ENCODE measurements around the gene BRD9. TPM values are rescaled to one million over a fixed set of nuclear protein-coding genes. Genes with fewer than 3 reads are reported as not detected.
"Not testable (repeated sequence)": the region's sequence is repeated elsewhere in the genome, so short reads cannot be mapped to it uniquely, and the experiment has no call there.

Gene BRD9
- total RNA-seq, 1 donor from 2014 or later, result 36.5 TPM

DNA sequence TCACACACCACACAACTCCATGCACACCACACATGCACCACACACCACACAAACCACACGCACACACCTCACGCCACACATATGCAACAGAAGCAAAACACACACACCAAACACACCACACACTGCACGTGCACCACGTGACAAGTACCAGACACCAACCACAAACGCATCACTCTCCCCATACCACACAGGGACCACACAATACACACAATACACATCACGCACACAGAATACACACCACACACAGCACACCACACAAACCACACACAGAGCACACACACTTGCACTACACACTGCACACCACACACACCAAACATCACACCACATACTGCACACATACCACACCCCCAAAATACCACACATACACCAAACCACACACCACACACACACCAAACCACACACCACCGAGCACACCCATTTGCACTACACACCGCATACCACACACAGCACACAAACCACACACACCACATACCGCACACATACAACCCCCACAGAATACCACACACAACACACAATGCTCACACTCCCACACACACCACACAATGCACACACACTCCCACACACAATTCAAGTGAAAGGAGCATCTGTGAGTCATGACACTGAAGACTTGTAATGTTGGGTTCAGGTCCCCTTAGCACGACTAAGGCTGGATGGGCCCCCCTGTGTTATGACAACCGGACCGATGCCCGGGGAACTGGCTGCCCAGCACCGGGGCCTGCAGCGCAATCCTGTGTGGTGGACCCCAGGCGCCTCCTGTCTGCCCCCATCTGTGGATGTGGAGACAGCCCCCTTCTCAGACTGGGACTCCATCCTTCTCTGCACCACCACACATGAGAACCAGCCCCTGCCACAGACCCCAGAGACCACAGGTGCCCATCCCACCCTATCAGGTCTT is 35.8 kb downstream of the BRD9 start:
- no peak for DNase-seq

GRCh38 chr5:855771-856530 is 36.6 kb downstream of the BRD9 start:
- DNase-seq, result no peak

- no peak for DNase-seq
Observed at GRCh38 chr5:854966-855743, 37.4 kb downstream of the BRD9 start.

DNA sequence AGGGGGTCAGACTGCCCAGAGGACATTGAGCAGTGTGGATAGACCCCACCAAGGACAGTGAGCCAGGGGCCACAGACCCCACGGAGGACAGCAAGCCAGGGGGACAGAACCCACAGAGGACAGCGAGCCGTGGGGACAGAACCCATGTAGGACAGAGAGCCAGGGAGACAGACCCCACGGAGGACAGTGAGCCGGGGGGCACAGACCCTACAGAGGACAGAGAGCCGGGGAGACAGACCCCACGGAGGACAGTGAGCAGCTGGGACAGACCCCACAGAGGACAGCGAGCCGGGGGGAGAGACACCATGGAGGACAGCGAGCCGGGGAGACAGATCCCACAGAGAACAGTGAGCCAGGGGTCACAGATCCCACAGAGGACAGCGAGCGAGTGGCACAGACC is 38.4 kb downstream of the BRD9 start:
- DNase-seq, result no peak

- not testable (repeated sequence) for DNase-seq
Observed at GRCh38 chr5:853416-854090, 39.0 kb downstream of the BRD9 start.

DNA sequence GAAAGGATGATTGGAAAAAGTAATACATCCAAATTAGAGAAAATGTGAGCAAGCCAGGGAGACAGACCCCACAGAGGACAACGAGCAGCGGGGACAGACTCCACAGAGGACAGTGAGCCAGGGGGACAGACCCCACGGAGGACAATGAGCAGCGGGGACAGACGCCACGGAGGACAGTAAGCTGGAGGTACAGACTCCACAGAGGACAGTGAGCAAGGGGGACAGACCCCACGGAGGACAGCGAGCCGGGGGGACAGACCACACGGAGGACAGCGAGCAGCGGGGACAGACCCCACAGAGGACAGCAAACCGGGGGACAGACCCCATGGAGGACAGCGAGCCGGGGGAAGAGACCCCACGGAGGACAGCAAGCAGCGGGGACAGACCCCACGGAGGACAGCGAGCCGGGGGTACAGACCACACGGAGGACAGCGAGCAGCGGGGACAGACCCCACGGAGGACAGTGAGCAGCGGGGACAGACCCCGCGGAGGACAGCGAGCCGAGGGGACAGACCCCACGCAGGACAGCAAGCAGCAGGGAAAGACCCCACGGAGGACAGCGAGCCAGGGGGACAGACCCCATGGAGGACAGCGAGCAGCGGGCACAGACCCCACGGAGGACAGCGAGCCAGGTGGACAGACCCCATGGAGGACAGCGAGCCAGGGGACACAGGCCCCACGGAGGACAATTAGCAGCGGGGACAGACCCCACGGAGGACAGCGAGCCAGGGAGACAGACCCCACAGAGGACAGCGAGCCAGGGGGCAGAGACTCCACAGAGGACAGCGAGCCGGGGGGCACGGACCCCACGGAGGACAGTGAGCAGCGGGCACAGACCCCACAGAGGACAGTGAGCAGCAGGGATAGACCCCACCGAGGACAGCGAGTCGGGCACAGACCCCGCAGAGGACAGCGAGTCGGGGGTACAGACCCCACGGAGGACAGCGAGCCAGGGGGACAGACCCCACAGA is 39.9 kb downstream of the BRD9 start:
- no peak for DNase-seq

GRCh38 chr5:852018-852417 is 40.6 kb downstream of the BRD9 start:
- DNase-seq, result no peak

- no peak for DNase-seq
Observed at GRCh38 chr5:851553-851952, 41.0 kb downstream of the BRD9 start.

DNA sequence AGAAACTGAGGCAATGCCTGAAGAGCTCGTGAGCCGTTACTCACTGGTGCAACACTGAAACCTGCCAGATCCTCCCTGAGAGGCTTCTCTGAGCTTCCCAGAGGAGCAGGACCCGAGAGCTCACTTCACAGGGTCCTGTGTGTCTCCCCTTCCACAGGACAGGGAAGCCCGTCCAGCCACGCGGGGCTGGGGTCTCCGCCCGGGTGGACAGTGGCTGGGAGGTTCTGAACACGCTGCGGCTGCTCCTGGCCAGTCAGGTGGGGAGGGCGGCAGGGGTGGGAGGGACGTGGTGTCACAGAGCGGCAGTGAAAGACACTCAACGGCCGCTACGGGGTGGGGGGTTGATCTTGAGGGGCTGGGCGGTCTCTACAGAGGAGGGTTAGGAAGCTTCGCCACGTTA is 41.5 kb downstream of the BRD9 start:
- no peak for DNase-seq

DNA sequence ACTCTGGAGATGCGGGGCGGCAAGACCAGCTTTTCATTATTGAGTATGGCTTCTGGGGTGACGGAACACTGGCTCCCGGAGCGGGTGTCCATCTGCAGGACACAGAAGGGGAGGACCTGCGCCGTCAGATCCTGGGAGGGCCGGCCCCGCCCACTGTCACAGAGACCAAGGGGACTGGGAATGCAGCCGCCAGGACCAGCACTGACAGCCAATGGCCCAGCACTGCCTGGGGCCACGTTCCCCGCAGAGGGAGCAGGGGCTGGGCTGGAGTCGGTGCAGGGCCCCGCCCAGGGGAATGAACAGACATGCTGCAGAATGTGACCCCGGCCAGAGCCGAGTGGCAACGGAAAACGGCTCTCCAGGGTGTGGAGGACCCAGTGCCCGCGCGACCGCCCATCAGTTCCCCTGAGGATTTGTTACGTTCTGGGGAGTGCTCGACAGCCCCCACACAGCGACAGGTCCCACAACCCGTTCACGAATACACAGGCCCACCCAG is 42.0 kb downstream of the BRD9 start, which contains the start of gene ZDHHC11:
TSS of gene ZDHHC11 (minus strand) at position 476 of the 496 bp plus-strand sequence. CDS start at position 92, 384 bp downstream.
- DNase-seq, result no peak

DNA sequence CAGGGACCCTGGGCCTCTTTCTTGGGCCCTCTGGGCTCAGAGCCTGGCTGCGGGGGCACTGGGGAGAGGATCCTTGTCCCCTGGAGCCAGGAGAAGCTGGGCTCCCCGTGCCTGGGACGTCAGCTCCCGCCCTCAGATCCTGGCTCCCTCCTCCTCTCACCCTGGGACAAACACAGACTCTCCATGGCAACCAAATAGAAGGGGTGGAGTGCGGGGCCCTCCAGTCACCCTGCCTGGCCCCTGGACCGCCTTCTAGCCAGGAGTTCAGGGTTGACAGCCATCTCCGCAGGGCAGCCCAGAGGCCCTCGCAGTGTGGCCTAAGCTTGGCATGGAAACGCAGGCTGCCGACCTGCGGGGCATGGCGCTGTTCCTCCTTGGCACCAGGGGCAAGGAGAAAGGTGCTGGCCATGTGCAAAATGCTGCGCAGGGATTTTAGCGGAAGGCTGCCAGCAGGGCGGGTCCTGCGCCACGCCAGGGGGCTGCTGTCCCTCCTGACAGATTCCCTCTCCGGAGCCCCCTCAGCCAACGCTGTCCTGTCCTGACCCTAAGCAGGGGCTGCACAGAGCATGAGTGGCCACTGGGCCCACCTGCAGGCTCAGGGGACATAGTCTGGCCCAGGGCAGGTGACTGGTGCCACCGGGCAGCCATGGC is 42.8 kb downstream of the BRD9 start:
- no peak for DNase-seq

DNA sequence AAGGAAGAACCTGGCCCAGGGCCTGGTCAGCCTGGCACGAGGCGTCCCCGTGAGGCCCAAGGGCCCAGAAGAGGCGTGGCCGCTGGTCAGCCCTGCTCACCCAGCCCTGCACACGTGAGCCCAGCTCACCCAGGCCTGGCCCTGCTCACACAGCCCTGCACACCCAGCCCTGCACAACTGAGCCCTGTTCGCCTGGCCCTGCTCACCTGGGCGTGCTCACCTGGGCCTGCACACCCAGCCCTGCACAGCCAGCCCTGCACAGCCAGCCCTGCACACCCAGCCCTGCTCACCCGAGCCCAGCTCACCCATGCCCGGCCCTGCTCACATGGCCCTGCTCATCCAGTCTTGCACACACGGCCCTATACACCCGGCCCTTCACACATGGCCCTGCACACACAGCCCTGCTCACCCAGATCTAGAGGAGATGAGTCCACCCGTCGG is 43.9 kb downstream of the BRD9 start:
- DNase-seq, result no peak

- DNase-seq, result not testable (repeated sequence)
Observed at GRCh38 chr5:847736-848135, 44.9 kb downstream of the BRD9 start.

DNA sequence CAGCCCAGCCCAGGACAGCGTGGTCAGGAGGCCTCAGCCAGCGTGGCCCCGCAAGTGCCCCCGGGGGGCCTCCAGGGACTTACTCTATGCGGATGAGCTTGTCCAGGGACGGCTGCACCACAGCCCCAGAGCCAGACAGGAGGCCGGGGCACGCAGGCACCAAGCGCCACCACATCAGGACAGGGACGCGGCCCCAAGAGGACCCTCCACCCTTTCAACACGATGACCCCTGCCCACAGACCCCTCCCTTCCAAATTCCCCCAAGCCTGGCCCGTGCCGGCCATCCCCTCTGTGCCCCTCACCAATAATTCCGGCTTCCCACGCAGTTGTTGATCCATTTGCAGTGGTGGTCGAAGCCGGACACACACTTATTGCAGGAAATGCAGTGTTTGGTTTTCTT is 45.4 kb downstream of the BRD9 start:
- DNase-seq, result not testable (repeated sequence)

DNA sequence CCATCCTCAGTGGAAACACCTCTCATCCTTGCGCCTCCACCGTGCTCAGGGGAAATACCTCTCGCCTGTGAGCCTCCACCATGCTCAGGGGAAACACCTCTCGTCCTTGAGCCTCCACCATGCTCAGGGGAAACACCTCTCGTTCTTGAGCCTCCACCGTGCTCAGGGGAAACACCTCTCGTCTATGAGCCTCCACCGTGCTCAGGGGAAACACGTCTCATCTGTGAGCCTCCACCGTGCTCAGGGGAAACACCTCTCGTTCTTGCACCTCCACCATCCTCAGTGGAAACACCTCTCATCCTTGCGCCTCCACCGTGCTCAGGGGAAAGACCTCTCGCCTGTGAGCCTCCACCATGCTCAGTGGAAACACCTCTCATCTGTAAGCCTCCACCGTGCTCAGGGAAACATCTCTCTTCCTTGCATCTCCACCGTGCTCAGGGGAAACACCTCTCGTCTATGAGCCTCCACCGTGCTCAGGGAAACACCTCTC is 46.0 kb downstream of the BRD9 start:
- DNase-seq, result not testable (repeated sequence)

GRCh38 chr5:845676-846601 is 46.7 kb downstream of the BRD9 start:
- DNase-seq, result not testable (repeated sequence)

GRCh38 chr5:845031-845675 is 47.4 kb downstream of the BRD9 start:
- not testable (repeated sequence) for DNase-seq

- not testable (repeated sequence) for DNase-seq
Observed at GRCh38 chr5:844426-844825, 48.2 kb downstream of the BRD9 start.
